A549 (cell line): ENCODE data around the gene COBL.

Source experiments
- CHD2 ChIP-seq: fragments of 150-350 bp; IDR thresholded peaks from 2 replicates; pipeline ENCODE4 v1.6.1; 2014; ENCODE audit warnings: low read length; ENCODE audit not compliant: partially characterized antibody
- CTCF ChIP-seq: fragments of >200 bp; sonication (Bioruptor Twin); formaldehyde crosslinking; IDR thresholded peaks from 3 replicates; pipeline ENCODE4 v1.5.1; 2016
- EP300 ChIP-seq, 2 experiments: fragments of >200 bp; sonication (Bioruptor Twin); formaldehyde crosslinking; IDR thresholded peaks; 2 replicates in 1 of 2; 3 replicates in 1 of 2; pipeline ENCODE4 v1.6.1; 2016 to 2017
- HOXA7 ChIP-seq: fragments of 250-450 bp; sonication (Bioruptor Pico); IDR thresholded peaks from 2 replicates; pipeline ENCODE4 v1.5.0; 2020; ENCODE audit warnings: mild to moderate bottlenecking, moderate library complexity
- JUN ChIP-seq, 2 experiments: fragments of >200 bp; sonication (Bioruptor Twin); formaldehyde crosslinking; IDR thresholded peaks; 2 replicates in 1 of 2; 3 replicates in 1 of 2; pipeline ENCODE4 v1.6.1; 2016 to 2017
- KDM5A ChIP-seq: fragments of 200-600 bp; sonication (generic); IDR thresholded peaks from 2 replicates; pipeline ENCODE4 v1.6.1; 2016; ENCODE audit warnings: antibody characterized with exemption, mild to moderate bottlenecking
- PBX3 ChIP-seq: IDR thresholded peaks from 2 replicates; pipeline ENCODE4 v1.6.1; 2012
- POLR2A ChIP-seq: IDR thresholded peaks from 2 replicates; pipeline ENCODE4 v1.6.1; 2012; ENCODE audit warnings: mild to moderate bottlenecking, low read length
- SREBF2 ChIP-seq: fragments of 450-650 bp; IDR thresholded peaks from 2 replicates; pipeline ENCODE4 v1.6.1; 2014; ENCODE audit warnings: mild to moderate bottlenecking, moderate library complexity
- TF ChIP-seq, protein P1 (sequence below): IDR thresholded peaks from 2 replicates; pipeline ENCODE4 v1.6.1; 2012

DNA sequence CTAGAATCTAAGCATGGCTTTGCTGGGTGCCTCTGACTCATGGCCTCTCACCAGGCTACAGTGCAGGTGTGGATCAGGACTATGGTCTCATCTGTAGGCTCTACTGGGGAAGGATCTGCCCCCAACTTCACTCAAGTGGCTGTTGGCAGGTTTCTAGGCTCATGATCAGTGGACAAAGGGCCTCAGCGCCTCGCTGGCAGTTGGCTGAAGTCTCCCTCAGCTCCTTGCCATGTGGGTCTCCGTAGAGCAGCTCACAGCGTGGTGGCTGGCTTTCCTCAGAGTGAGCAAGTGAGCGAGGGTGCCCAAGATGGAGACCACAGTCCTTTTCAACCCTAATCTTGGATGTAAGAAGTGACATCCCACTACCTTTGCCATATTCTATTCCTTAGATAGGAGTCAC is 238.0 kb downstream of the COBL start:
- TF ChIP-seq CTCF (no peak), CHD2 (no peak), POLR2A (no peak), HOXA7 (CRISPR knock-in tag) (no peak), JUN (IDR thresholded peaks at IDR 0.05) (no peak), PBX3 (no peak), SREBF2 (no peak), EP300 (IDR thresholded peaks at IDR 0.05) (no peak), KDM5A (no peak)
- TF ChIP-seq, protein P1, sequence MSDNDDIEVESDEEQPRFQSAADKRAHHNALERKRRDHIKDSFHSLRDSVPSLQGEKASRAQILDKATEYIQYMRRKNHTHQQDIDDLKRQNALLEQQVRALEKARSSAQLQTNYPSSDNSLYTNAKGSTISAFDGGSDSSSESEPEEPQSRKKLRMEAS: no peak
